Rectal smooth muscle tissue (tissue), 1 donor: ENCODE results near the gene TMEM72.

Experiments used
- H3K27ac ChIP-seq: one replicate; pipeline ENCODE4 v1.7.0; 2013; ENCODE audit warnings: low read depth, low read length, inconsistent platforms
- H3K27me3 ChIP-seq: one replicate; pipeline ENCODE4 v1.7.0; 2013; ENCODE audit warnings: low read length; ENCODE audit not compliant: control insufficient read depth, insufficient read depth
- H3K36me3 ChIP-seq: one replicate; pipeline ENCODE4 v1.7.0; 2013; ENCODE audit warnings: low read length; ENCODE audit not compliant: control insufficient read depth, insufficient read depth
- H3K4me1 ChIP-seq: one replicate; pipeline ENCODE4 v1.7.0; 2013; ENCODE audit warnings: low read length; ENCODE audit not compliant: control insufficient read depth, insufficient read depth
- H3K4me3 ChIP-seq: one replicate; pipeline ENCODE4 v1.7.0; 2013; ENCODE audit warnings: low read length
- H3K9ac ChIP-seq: one replicate; pipeline ENCODE4 v1.7.0; 2013; ENCODE audit warnings: low read length

The TMEM72 gene

DNA sequence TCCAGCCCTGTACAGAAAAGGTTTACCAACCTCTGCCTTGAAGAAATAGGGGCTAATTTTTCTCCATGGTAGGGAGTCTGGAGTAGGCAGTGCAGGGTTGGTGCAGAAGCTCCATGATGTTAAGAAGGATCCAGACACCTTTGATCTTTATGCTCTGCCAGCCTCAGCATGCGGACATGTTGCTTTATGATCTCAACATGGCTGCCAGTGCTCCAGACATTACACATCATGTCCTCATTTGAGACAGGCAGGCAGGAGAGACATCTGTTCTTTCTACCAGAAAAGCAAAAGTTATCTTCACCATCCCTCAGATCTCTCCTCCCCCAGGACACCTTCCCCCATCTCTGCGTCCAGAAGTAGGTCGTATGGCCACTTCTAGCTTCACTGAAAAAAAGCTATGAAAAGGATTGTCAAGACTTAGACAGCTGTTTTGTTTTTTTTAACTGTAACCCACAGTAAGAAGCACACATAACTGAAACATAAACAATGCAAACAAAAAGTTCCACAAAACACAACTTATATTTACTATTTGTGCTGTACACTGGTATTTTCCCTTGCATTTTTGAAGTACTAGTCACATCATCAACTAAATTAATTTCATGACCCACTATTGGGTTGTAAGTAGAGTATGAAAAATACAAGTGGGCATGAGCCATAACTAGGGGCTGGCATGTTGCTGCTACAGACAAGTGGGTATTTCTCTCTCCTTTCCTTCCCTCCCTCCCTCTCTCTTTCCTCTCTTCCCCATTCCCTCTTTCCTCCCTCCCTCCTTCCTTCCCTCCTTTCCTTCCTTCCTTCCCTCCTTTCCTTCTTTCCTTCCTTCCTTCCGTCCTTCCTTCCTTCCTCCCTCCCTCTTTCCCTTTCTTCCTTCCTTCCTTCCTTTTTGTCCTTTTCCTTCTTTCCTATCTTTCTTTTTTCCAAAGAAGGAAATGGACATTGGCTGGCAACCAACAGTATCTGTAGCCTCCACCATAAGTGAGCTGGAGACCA, 45.9 kb downstream of the TMEM72 start:
- H3K27ac ChIP-seq = no peak overlapping the region
- H3K4me3 ChIP-seq = no peak overlapping the region
- peaks cover 5% of the 10 kb centered on the region for H3K36me3 ChIP-seq
- H3K9ac ChIP-seq = no peak overlapping the region
- peaks cover 8% of the 10 kb centered on the region for H3K4me1 ChIP-seq
- no peaks in the 10 kb centered on the region for H3K27me3 ChIP-seq

DNA sequence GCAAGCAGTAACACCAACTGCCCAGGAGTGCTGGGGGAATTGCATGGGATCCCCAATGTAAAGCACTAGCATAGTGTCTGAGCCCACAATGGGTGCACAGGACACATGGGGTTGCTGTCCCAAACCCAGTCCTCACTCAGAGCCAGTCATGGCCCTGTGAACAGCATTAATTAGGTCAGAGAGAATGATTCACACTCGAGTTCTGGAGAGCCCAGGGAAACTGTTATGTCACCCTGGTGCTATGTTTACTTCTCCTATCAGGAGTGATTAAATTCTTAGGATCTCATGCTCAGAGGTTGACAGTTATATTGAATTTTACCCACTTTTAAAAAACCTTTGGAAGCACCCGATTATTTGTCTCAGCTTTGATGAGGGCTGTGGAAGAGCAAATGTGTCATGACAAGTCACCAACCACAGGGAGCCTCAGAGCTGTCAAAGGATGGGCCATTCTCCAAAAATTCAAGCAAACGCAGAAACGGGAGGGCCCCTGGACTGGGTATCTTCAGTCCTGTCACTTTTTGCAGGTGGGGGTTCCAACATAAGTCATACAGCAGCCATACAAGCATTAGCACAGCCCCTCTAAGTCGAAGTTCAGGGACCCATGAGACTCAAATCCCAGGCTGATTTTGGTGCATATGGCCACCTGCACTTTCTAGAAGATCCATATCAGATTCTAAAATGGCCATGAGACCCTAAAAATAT, 47.2 kb downstream of the TMEM72 start:
- Histone ChIP-seq H3K4me1 (peaks cover 8% of the 10 kb centered on the region), H3K27ac (peak overlapping the region; percentile 85), H3K4me3 (peak overlapping the region; percentile 80), H3K27me3 (no peaks in the 10 kb centered on the region), H3K36me3 (peaks cover 5% of the 10 kb centered on the region), H3K9ac (peak overlapping the region; percentile 36)

DNA sequence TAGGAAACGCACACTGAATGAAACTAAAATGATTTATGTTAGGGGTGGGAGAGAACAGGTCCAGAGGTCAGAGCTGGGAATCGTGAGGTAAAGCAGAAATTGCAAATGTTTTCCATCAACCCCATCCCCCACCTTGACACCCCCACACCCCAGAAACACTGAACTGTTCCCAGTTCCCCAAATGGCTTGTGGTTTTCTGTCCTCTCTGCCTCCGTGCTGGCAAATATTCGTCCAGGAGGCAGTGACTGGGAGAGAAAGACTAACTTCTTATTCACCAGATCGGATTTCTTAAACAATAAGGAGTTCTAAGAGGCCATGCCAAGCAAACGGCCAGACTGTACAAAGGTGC, 47.7 kb downstream of the TMEM72 start:
- H3K27ac ChIP-seq = peak overlapping the region; percentile 85
- H3K36me3 ChIP-seq = peaks cover 5% of the 10 kb centered on the region
- no peaks in the 10 kb centered on the region for H3K27me3 ChIP-seq
- peak overlapping the region; percentile 80 for H3K4me3 ChIP-seq
- peaks cover 8% of the 10 kb centered on the region for H3K4me1 ChIP-seq
- peak overlapping the region; percentile 36 for H3K9ac ChIP-seq

DNA sequence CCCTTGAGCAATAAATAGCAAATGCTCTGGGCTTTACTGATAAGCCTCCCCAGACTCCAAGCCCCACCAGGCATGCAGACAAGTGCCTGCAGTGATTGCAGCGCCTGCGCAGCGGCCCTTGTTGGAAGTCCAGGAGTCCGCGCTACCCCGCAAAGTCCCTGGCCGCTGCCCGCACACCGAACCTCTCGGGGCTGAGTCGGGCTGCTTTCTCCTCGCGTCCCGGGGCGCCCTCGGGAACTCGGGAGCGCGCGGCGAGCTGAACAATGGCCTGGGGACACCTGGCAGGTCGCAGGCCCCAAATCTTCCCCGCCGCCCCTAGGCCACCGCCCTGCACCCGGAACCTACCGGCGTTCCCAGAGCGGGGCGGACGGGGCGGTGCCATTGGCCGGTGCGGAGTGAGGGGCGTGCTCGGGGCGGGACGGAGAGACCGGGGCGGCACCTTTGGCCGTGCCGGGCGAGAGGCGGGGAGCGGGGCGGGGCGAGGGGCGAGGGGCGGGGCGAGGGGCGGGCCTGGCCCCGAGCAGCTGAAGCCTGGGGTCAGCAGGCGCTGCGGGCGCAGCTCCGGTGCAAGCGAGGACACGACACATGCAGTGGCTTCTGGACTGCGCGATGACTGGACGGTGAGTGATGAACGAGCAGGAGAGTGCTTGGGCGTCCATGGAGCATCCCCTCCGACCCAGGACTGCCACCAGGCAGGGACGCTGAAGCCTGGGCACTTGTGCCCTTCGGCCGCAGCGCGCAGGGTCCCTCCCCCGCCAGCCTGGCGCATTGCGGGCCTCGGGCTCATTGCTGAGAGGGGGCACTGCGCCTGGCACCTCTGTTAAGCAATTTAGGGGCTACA, 48.3 kb downstream of the TMEM72 start, which contains the start of gene RASSF4:
Gene RASSF4 (plus strand): TSS at position 556 of the 841 bp plus-strand sequence. CDS start 10,401 bp downstream, outside the sequence.
- H3K27ac ChIP-seq = peak within 1 kb of the TSS; percentile 85
- peaks cover 8% of the 10 kb centered on the region for H3K4me1 ChIP-seq
- H3K4me3 ChIP-seq = peak within 1 kb of the TSS; percentile 80
- peak within 1 kb of the TSS; percentile 36 for H3K9ac ChIP-seq
- H3K36me3 ChIP-seq = peaks cover 5% of the 10 kb centered on the region
- no peaks in the 10 kb centered on the region for H3K27me3 ChIP-seq

DNA sequence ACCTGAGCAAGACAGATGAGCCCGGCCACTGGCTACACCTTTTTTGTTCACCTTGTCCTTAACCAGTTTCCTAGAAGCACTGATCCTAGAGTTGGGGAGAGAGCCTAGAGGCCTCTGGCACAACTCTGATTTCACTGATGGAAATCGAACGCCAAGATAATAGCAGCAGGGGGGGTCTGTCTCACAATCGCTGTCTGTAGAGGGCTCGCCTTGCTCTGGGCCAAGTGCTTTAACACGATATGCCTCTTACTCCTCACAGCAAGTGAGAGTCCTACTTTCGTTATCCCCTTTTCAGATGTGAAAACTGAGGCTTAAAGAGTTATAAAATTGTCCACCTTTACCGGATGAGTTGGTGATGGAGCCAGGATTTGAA, 48.9 kb downstream of the TMEM72 start:
- Histone ChIP-seq H3K4me1 (peaks cover 8% of the 10 kb centered on the region), H3K27me3 (no peaks in the 10 kb centered on the region), H3K36me3 (peaks cover 5% of the 10 kb centered on the region), H3K27ac (peak overlapping the region; percentile 68), H3K9ac (peak overlapping the region; percentile 14), H3K4me3 (peak overlapping the region; percentile 79)

DNA sequence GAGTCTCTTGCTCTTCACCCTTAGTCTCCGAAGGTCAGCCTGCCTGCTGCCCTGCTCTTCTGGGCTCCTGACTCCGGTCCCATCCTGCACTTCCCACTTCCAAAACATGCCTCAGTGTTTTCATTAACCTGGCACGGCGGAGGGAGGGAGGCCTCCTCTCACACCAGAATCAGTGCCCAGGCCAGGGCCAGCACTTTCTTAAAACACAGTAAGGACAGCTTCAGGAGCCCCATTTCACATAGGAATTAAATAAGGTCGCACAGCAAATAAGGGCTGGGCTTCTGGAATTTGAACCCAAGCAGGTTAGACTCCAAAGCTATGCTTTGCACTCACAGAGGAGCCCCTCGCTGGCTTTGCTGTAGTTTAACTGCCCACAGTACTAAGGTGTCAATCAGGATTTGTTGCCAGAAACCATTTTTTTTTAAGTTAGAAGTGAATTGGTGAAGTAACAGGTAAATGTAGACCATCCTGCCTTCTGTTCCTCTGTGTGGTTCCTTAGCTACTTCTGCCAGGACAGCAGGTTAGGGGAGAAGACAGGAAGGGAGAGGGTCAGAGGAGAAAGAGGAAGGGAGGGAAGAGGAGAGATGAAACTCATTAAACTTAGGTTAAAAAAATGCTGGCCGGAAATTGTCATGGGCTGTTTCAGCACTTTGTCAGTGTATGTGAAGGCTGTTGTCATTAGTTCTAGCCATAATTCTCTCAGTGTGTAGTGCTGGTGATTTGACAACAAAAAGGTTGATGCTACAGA, 49.5 kb downstream of the TMEM72 start:
- no peak overlapping the region for H3K9ac ChIP-seq
- H3K4me3 ChIP-seq = peak overlapping the region; percentile 79
- peaks cover 2% of the 10 kb centered on the region for H3K36me3 ChIP-seq
- H3K27me3 ChIP-seq = no peaks in the 10 kb centered on the region
- peak overlapping the region; percentile 68 for H3K27ac ChIP-seq
- peaks cover 8% of the 10 kb centered on the region for H3K4me1 ChIP-seq

DNA sequence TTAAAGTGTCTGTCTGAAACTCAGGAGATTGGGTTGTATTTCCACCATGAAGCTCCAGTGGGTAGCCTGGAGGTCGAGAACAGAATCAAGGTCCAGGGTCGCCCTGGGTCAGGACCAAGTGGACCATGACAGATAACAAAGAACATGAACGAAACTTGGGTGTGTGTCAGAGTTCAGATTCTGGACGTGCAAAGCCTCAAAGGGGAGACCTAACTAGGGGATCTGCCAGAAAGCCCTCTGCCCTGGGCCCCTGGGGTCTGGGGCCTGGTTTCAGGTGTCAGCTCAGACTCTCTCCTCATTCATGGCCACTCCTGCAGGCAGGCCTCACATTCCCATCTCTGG, 50.1 kb downstream of the TMEM72 start:
- H3K27ac ChIP-seq = no peak overlapping the region
- no peaks in the 10 kb centered on the region for H3K27me3 ChIP-seq
- H3K9ac ChIP-seq = no peak overlapping the region
- no peak overlapping the region for H3K4me3 ChIP-seq
- no peaks in the 10 kb centered on the region for H3K36me3 ChIP-seq
- peaks cover 8% of the 10 kb centered on the region for H3K4me1 ChIP-seq

DNA sequence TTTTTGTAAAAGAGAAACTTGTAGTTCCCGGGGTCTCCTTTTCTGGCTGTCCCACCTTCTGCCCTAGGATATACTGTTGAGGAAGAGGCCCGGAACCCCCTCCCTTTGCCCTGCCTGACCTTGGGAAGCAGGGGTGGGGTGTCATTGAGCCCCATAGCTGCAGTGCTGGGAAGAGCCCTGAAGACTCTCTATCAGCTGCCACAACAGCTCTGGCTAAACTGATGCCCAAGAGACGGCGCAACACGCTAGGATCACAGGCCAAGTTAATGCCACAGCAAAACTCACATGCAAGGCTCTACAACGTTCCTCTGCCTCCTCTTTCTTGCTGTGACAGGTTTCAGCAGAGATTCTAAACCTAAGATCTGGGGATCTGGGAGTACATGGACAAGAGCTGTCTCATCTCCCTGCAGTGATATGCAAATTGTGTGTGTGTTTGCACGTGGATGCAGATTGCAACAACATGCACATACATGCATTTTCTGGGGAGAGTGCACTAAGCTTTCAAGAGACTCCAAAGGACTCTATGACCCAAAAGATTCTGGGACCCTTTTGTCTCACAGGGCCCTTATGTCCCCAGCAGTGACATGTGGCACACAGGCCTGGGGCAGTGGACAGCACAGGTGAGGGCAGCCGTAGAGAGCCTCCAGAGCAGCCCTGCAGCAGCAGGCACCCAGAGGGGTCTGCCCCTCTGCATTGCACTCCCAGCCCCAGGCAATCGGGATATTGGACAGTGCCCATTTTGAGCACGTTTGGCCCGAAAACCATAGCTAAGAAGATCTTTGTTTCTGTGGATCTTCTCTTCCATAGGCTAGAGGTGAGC, 51.0 kb downstream of the TMEM72 start:
- Histone ChIP-seq H3K4me3 (peak overlapping the region; percentile 26), H3K4me1 (peaks cover 8% of the 10 kb centered on the region), H3K27ac (no peak overlapping the region)

DNA sequence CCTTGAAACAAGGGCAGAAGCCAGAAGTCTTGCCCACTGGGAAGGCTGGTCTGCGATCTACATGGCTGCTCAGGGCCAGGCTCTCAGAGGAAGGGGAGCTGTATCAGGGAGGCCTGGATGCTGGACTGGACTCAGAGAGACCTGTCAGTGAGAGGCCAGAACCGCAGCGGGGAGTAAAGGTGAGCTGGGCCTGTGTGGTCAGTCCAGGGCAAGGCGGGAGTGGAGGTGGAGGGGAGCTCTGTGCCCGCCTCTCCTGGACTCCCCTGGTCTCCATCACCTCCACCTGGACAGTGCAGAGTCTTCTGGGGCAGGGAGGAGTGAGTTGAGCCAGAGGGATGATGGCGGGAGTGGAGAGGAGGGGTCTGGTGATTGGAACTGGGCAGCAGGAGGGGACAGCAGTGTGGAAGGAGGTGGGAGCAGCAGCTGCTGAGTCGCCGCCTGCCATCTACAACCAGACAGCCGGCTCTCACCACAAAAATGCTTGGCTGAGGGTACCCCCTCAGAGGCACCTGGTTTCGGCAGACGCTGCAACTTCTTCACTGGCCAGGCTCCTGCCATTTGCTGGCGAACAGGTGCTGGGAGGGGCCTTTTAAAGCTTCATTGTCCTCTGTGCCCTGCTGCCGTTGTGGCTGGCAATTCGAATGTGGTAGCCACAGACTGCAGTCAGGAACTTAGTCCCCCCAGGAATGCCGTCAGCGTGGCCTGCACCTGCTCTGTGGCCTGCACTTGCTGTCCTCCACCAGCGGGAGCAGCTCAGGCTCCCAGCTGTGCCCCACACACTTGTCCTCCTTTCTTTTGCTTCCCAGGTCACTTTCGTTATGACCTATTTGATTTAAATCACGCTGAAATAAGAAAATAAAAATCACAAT, 52.0 kb downstream of the TMEM72 start:
- H3K27ac ChIP-seq = peak overlapping the region; percentile 40
- no peaks in the 10 kb centered on the region for H3K36me3 ChIP-seq
- no peaks in the 10 kb centered on the region for H3K27me3 ChIP-seq
- no peak overlapping the region for H3K9ac ChIP-seq
- H3K4me1 ChIP-seq = peaks cover 5% of the 10 kb centered on the region
- H3K4me3 ChIP-seq = peak overlapping the region; percentile 30

More for the DNA sequence above, 51.0 kb downstream of the TMEM72 start:
- Histone ChIP-seq H3K36me3 (no peaks in the 10 kb centered on the region), H3K9ac (peak overlapping the region; percentile 19), H3K27me3 (no peaks in the 10 kb centered on the region)

DNA sequence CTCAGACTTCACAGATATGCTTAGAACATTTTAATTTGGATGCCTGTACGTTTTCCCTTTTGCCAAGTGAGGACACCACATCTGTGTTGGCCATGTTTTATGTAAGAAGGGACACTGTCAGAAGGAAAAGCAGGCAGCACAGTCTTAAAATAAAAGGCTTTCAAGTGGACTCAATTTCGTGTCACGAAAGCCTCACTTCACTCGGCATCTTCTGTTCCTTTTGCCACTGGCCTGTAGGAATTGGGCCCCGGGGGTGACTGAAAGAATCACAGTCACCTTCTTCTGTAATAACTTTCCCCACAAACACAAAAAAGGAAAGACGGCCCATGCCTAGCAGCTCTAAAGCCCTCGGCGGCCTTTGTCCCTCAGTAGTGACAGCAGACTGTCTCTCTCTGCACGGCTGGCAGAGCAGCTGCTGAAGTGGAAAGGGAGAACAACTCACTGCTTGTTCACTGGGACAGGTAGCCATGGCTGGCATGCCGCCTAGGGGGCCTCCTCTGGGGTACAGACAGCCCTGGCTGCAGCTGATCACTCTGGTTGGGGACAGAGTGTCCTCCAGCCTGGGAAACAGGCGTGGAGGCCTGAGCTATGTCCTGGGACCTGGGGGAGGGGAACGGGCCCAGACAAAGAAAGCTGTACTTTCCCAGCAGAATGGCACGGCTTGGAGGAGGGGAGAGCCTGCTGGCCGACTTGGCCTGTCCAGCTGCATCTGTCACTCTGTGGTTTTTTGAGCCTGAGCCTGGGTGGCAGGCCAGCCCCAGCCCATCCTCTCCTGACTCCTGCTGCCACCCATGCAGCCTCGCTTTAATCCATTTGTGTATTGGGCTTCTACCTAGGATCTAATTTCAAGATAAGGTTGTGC, 52.9 kb downstream of the TMEM72 start:
- Histone ChIP-seq H3K9ac (no peak overlapping the region), H3K27ac (peak overlapping the region; percentile 40), H3K4me1 (peaks cover 6% of the 10 kb centered on the region), H3K27me3 (no peaks in the 10 kb centered on the region), H3K4me3 (no peak overlapping the region), H3K36me3 (no peaks in the 10 kb centered on the region)
